GM12878 (cell line): ENCODE results near the gene MED13. TPM values are rescaled to one million over a fixed set of nuclear protein-coding genes. Genes with fewer than 3 reads are reported as not detected.

Source experiments
- CHD1 ChIP-seq: IDR thresholded peaks from 2 replicates; pipeline ENCODE4 v1.6.1; 2012; ENCODE audit warnings: low read depth, low read length, improper control_type of control experiment
- CREB1 ChIP-seq: IDR thresholded peaks from 2 replicates; pipeline ENCODE4 v1.6.1; 2012; ENCODE audit warnings: low read depth, mild to moderate bottlenecking, inconsistent platforms
- CUX1 ChIP-seq: IDR thresholded peaks from 2 replicates; pipeline ENCODE4 v1.6.1; 2012; ENCODE audit warnings: improper control_type of control experiment, low read depth, low read length; ENCODE audit not compliant: insufficient replicate concordance
- FOS ChIP-seq: IDR thresholded peaks from 3 replicates; pipeline ENCODE4 v1.6.1; 2011; ENCODE audit warnings: borderline replicate concordance; ENCODE audit not compliant: insufficient read length; ENCODE audit errors: extremely low read depth
- PKNOX1 ChIP-seq: fragments of 450-650 bp; IDR thresholded peaks from 2 replicates; pipeline ENCODE4 v1.6.1; 2016; ENCODE audit warnings: mild to moderate bottlenecking
- REST ChIP-seq: IDR thresholded peaks from 2 replicates; pipeline ENCODE4 v1.6.1; 2012; ENCODE audit warnings: mild to moderate bottlenecking, low read depth, low read length
- polyA plus RNA-seq, 11 experiments: library from polyadenylated mRNA; depleted of rRNA in 4 of 11; unstranded in 6 of 11; stranded (reverse) in 5 of 11; fragments of >200 nt; fragmentation: Nextera tagmentation in 4 of 11; fragmentation: Illumina TruSeq in 1 of 11; extraction: Ambion mirVana in 4 of 11; extraction: Trizol in 1 of 11; gene quantifications; 1 replicate in 1 of 11; 2 replicates in 10 of 11; pipeline versions ENCODE4 v1.2.1 to v1.2.3, GENCODE V29; 2011 to 2016; ENCODE audit warnings: inconsistent platforms in 2 of 11, missing spikeins in 2 of 11, low read depth in 1 of 11
- total RNA-seq, 4 experiments: library from RNA; depleted of rRNA in 3 of 4; stranded (reverse); fragments of >200 nt in 3 of 4; fragmentation: Illumina TruSeq in 1 of 4; extraction: Trizol in 1 of 4; gene quantifications; 2 replicates each; pipeline versions ENCODE4 v1.2.1 to v1.2.3, GENCODE V29; 2013 to 2021

The MED13 gene
- total and polyA plus RNA-seq, 10 of the 15 experiments (the other 5 are each of a cell fraction or from before 2014, with no cell fraction given): 4.6 to 49.7 (median 21.3) TPM

- TF ChIP-seq CUX1 (no peak), FOS (no peak), CREB1 (no peak), CHD1 (no peak), PKNOX1 (no peak), REST (no peak)
- TF ChIP-seq, all 136 proteins: peak for 0
Observed at GRCh38 chr17:62078009-62078408, 12.9 kb upstream of the MED13 start (continued).
